HG02852 (cell line): ENCODE results near the gene KICS2.
"Not testable (repeated sequence)": the region's sequence is repeated elsewhere in the genome, so short reads cannot be mapped to it uniquely, and the experiment has no call there.

Experiments used
- ATAC-seq: cut with Tn5 transposase; IDR thresholded peaks from one replicate; pipeline ENCODE4 v1.9.1; 2021; ENCODE audit warnings: mild to moderate bottlenecking, moderate library complexity; ENCODE audit not compliant: unreplicated experiment

Gene KICS2

GRCh38 chr12:64217643-64218042 lies 4.5 kb downstream of the KICS2 start:
- not testable (repeated sequence) for ATAC-seq

GRCh38 chr12:64216239-64216638 lies 5.9 kb downstream of the KICS2 start:
- ATAC-seq = no peak

- ATAC-seq = no peak
Measured at GRCh38 chr12:64212119-64212746, 9.9 kb downstream of the KICS2 start.

- ATAC-seq = no peak
Measured at GRCh38 chr12:64207453-64207852, 14.6 kb downstream of the KICS2 start.

- ATAC-seq = no peak
Measured at GRCh38 chr12:64205542-64205941, 16.6 kb downstream of the KICS2 start.

GRCh38 chr12:64203775-64204174 lies 18.3 kb downstream of the KICS2 start:
- no peak for ATAC-seq

GRCh38 chr12:64203036-64203435 lies 19.1 kb downstream of the KICS2 start:
- ATAC-seq = no peak

GRCh38 chr12:64195841-64196240 lies 26.3 kb downstream of the KICS2 start:
- ATAC-seq = not testable (repeated sequence)

- ATAC-seq = no peak
Measured at GRCh38 chr12:64194333-64195149, 27.6 kb downstream of the KICS2 start.

- ATAC-seq = no peak
Measured at GRCh38 chr12:64193931-64194330, 28.2 kb downstream of the KICS2 start.

- peak; percentile 95 for ATAC-seq
Measured at GRCh38 chr12:64192644-64193444, 29.3 kb downstream of the KICS2 start.

- no peak for ATAC-seq
Measured at GRCh38 chr12:64190140-64190539, 32.0 kb downstream of the KICS2 start.

GRCh38 chr12:64189530-64189929 lies 32.6 kb downstream of the KICS2 start:
- ATAC-seq = no peak

GRCh38 chr12:64187794-64188193 lies 34.3 kb downstream of the KICS2 start:
- ATAC-seq = no peak

GRCh38 chr12:64187370-64187769 lies 34.7 kb downstream of the KICS2 start:
- ATAC-seq = no peak

GRCh38 chr12:64186789-64187188 lies 35.3 kb downstream of the KICS2 start:
- peak; percentile 94 for ATAC-seq

- no peak for ATAC-seq
Measured at GRCh38 chr12:64184216-64184615, 37.9 kb downstream of the KICS2 start.

- ATAC-seq = no peak
Measured at GRCh38 chr12:64181430-64182291, 40.4 kb downstream of the KICS2 start.

- no peak for ATAC-seq
Measured at GRCh38 chr12:64180951-64181350, 41.1 kb downstream of the KICS2 start.

GRCh38 chr12:64178122-64178521 lies 44.0 kb downstream of the KICS2 start:
- ATAC-seq = no peak

GRCh38 chr12:64177001-64177400 lies 45.1 kb downstream of the KICS2 start:
- ATAC-seq = no peak
